Glutamatergic neuron (in vitro differentiated cells): ENCODE data around the gene SMAD6. TPM values are rescaled to one million over a fixed set of nuclear protein-coding genes. Genes with fewer than 3 reads are reported as not detected.

Experiments used
- DNase-seq: peaks from one replicate; pipeline ENCODE4 v3.0.0; 2022
- H3K27ac Mint-ChIP-seq: one replicate; pipeline ENCODE4 v1.8.0; 2020; ENCODE audit warnings: mild to moderate bottlenecking, mixed read lengths, inconsistent platforms; ENCODE audit not compliant: unreplicated experiment
- H3K27me3 Mint-ChIP-seq: one replicate; pipeline ENCODE4 v1.8.0; 2020; ENCODE audit warnings: mild to moderate bottlenecking, moderate library complexity, mixed read lengths, inconsistent platforms; ENCODE audit not compliant: unreplicated experiment
- H3K36me3 Mint-ChIP-seq: one replicate; pipeline ENCODE4 v1.8.0; 2020; ENCODE audit warnings: mild to moderate bottlenecking, mixed read lengths, inconsistent platforms; ENCODE audit not compliant: unreplicated experiment
- H3K4me1 Mint-ChIP-seq: one replicate; pipeline ENCODE4 v1.8.0; 2020; ENCODE audit warnings: mild to moderate bottlenecking, low read depth, mixed read lengths, inconsistent platforms; ENCODE audit not compliant: unreplicated experiment
- H3K4me3 Mint-ChIP-seq: one replicate; pipeline ENCODE4 v1.8.0; 2020; ENCODE audit warnings: mild to moderate bottlenecking, mixed read lengths, inconsistent platforms; ENCODE audit not compliant: unreplicated experiment
- H3K9me3 Mint-ChIP-seq: one replicate; pipeline ENCODE4 v1.8.0; 2020; ENCODE audit warnings: mild to moderate bottlenecking, moderate library complexity, mixed read lengths, inconsistent platforms; ENCODE audit not compliant: unreplicated experiment
- total RNA-seq: library from RNA; stranded (reverse); fragmentation: NEBNext Ultra II Directional; extraction: Animal tissue kit (Norgen Biotek cat#: 25700); gene quantifications from one replicate; pipeline ENCODE4 v1.2.1, GENCODE V29; 2021; ENCODE audit not compliant: unreplicated experiment
- TF ChIP-seq, protein P1 (sequence below): fragments of 200-600 bp; sonication (generic); IDR thresholded peaks from one replicate; pipeline ENCODE4 v1.5.0; 2021; ENCODE audit not compliant: partially characterized antibody, unreplicated experiment

SMAD6 gene
- total RNA-seq, 1 donor from 2014 or later, result 0.83 TPM

DNA sequence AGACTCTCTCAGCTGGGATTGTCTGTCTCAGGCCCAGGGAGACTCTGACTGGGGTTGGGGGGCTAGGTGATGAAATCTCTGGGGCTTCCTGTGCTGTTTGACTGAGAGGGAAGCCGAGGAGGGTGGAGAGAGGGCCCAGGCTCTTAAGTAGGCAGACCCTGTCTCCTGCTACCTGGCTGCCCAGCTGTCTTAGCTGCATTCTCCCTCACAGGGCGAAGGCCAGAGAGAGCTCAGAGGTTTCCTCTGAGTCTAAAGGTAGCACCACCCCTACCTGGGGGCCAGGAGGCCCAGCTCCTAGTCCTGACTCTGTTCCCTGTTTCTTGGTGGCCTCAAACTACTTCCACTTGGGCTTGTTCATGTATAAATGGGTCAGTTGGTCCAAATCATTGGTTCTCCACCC is 24.4 kb downstream of the SMAD6 start:
- no peak for DNase-seq
- Mint-ChIP-seq H3K27ac (no peak overlapping the region), H3K27me3 (peaks cover 3% of the 10 kb centered on the region), H3K36me3 (no peaks in the 10 kb centered on the region), H3K9me3 (peaks cover 2% of the 10 kb centered on the region), H3K4me3 (no peak overlapping the region), H3K4me1 (no peaks in the 10 kb centered on the region)
- TF ChIP-seq, protein P1, sequence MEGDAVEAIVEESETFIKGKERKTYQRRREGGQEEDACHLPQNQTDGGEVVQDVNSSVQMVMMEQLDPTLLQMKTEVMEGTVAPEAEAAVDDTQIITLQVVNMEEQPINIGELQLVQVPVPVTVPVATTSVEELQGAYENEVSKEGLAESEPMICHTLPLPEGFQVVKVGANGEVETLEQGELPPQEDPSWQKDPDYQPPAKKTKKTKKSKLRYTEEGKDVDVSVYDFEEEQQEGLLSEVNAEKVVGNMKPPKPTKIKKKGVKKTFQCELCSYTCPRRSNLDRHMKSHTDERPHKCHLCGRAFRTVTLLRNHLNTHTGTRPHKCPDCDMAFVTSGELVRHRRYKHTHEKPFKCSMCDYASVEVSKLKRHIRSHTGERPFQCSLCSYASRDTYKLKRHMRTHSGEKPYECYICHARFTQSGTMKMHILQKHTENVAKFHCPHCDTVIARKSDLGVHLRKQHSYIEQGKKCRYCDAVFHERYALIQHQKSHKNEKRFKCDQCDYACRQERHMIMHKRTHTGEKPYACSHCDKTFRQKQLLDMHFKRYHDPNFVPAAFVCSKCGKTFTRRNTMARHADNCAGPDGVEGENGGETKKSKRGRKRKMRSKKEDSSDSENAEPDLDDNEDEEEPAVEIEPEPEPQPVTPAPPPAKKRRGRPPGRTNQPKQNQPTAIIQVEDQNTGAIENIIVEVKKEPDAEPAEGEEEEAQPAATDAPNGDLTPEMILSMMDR, result no peak

DNA sequence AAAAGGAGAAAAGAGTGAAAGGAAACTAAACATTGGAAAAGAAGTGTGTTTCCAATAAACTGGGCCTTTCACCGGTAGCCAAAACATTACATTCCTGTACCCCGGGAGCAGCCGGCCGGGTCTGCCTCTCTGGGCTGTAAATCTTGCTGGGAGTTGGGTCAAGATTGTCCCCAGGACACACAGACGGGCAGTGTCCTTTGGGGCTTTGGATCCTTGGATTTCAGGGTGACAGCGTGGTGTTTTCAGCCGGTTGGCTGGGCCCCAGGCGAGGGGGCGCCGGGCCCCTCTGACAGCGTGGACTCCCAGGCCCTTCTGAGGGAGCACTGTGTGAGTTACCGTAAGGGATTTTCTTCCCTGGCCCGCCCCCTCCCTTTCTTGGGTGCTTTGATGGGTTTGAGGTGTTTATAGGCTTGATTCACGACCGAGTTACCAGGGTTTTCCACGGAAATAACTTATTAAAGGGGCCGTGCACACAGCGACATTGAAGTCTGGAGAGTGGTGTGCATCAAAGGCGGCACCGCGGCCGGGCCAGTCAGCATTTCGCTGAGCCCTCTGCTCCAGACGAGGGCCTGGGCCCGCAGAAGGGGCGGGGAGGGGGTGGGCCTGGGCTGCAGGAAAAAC is 27.4 kb downstream of the SMAD6 start:
- H3K27ac Mint-ChIP-seq, result no peak overlapping the region
- DNase-seq, result no peak
- TF ChIP-seq, protein P1, result no peak

DNA sequence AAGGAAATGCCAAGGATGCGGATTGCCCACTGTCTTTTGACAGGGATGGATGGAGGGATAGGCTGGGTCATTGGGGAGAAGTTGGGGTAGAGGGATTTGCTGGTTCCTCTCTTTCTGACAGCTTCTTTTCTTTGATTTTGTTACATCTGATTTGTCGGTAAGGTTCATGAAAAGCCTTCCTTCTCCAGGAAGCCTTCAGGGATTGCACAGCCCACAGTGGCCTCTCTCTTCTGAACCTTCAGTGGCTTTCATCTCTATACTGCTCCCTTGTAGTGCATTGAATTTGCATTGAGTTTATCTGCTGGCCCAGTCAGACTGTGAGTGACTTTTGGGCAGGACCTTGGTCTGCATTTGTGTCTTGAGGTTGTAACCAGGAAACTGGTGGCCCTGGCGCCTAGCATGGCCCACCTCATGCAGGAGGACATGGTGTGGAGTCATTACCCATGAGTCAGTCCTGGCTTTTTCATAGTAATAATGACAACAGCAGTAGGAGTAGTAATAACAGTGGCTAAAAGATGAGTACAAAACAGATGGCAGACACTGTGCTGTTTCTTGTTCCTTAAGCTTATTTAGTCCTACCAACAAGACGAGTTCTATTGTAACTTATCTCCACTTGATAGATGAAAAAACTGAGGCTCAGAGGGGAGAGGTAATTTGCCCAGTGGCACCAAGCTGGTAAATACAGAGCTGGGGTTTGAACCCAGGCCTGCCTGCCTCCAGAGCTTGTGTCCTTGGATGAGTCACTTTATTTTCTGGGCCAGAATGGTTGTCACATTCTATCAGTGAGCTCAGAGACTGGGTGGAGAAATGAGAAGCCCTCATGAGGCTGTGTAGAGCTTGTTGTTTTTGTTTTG is 28.4 kb downstream of the SMAD6 start:
- H3K9me3 Mint-ChIP-seq, result peaks cover 3% of the 10 kb centered on the region
- TF ChIP-seq, protein P1, result no peak
- peaks cover 7% of the 10 kb centered on the region for H3K27me3 Mint-ChIP-seq
- DNase-seq, result no peak
- H3K27ac Mint-ChIP-seq, result no peak overlapping the region
- no peaks in the 10 kb centered on the region for H3K36me3 Mint-ChIP-seq
- H3K4me3 Mint-ChIP-seq, result no peak overlapping the region
- H3K4me1 Mint-ChIP-seq, result no peaks in the 10 kb centered on the region

More for the DNA sequence above, 27.4 kb downstream of the SMAD6 start:
- Mint-ChIP-seq H3K4me1 (no peaks in the 10 kb centered on the region), H3K9me3 (peaks cover 3% of the 10 kb centered on the region), H3K4me3 (no peak overlapping the region), H3K27me3 (peaks cover 8% of the 10 kb centered on the region), H3K36me3 (no peaks in the 10 kb centered on the region)

DNA sequence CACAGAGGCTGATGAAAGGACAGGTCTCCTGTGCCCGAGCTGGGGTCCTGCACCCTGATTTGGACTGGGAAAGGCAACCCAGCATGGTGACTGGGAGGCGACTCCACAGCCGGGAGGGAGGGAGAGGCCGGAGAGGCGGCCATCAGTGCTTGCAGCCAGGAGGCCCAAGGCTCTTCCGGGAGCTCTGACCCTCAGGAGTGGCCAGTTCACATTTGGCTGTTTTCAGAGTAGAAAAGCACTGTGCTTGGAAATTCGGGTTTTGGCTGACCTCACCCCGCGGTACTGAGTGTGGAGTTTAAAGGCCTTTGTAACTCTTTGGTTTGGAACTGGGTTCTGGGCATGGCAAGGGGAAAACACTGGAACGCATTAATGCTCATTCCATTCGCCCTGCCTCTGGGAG is 31.9 kb downstream of the SMAD6 start:
- TF ChIP-seq, protein P1, result no peak
- no peaks in the 10 kb centered on the region for H3K4me1 Mint-ChIP-seq
- no peak for DNase-seq

More for the DNA sequence above, 31.9 kb downstream of the SMAD6 start:
- Mint-ChIP-seq H3K9me3 (peaks cover 3% of the 10 kb centered on the region), H3K4me3 (no peak overlapping the region), H3K27ac (no peak overlapping the region), H3K36me3 (no peaks in the 10 kb centered on the region), H3K27me3 (peaks cover 5% of the 10 kb centered on the region)
